HG02759 (cell line): ENCODE results near the gene TNNI2.
"Not testable (repeated sequence)": the region's sequence is repeated elsewhere in the genome, so short reads cannot be mapped to it uniquely, and the experiment has no call there.

Experiments used
- ATAC-seq: cut with Tn5 transposase; IDR thresholded peaks from one replicate; pipeline ENCODE4 v1.9.1; 2021; ENCODE audit warnings: mild to moderate bottlenecking, moderate library complexity; ENCODE audit not compliant: unreplicated experiment

Gene TNNI2

DNA sequence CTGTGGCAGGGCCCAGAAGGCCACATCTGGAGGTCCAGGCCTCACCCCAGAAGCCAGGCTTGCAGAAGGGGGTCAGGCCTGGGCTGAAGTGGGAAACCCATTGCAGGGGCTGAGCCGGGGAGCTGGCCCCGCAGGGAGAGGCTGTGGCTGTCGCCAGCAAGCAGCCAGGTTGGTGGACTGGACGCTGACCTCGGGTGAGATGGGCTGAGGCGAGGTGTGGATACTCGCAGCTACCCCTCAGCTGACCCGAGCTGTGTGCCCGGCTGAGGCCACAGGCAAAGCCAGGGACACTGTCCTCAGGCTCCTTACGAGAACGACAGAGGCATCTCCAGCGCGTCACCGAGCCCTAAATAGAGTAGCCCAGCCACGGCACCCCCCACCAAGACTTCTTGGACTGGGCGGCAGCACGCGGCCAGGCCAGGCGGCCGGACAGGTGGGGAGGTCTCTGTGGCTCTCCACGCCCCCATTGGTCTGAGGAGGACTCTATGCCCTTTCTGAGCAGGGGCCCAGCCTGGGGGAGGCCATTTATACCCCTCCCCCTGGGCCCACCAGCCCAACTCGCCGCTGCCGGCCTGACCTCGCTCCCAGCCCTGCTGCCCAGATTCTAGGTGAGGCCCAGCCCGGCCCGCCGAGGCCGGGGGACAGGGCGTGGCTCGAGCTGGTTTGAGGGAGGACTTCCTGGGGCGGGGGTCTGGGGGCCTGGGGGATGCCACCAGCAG lies at the start of gene TNNI2:
Gene TNNI2 (plus strand): TSS at position 556 of the 719 bp plus-strand sequence. CDS start 716 bp downstream, outside the sequence.
- ATAC-seq: no peak

DNA sequence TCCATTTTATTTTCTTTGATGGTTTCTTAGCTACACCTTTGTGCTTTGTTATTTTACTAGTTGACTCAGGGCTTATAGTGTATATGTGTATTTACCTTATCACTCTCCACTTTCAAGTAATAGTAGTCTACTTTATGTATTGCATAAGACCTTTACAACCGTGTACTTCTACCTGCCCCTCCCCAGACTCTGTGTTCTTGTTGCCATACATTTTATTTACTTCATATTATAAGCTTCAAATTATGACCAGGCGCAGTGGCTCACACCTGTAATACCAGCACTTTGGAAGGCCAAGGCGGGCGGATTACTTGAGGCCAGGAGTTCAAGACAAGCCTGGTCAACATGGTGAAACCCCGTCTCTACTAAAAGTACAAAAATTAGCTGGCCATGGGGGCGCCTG lies 46.9 kb upstream of the TNNI2 start:
- no peak for ATAC-seq

DNA sequence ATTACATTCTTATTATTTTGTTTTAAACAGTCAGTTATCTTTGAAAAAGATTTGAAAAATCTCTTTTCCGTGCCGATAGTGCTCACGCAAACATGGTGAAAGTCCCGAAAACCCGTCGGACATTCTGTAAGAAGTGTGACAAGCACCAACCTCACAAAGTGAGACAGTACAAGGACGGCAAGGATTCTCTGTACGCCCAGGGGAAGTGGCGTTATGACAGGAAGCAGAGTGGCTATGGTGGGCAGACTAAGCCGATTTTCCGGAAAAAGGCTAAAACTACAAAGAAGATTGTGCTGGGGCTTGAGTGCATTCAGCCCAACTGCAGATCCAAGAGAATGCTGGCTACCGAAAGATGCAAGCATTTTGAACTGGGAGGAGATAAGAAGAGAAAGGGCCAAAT lies 46.3 kb upstream of the TNNI2 start:
- ATAC-seq: no peak

DNA sequence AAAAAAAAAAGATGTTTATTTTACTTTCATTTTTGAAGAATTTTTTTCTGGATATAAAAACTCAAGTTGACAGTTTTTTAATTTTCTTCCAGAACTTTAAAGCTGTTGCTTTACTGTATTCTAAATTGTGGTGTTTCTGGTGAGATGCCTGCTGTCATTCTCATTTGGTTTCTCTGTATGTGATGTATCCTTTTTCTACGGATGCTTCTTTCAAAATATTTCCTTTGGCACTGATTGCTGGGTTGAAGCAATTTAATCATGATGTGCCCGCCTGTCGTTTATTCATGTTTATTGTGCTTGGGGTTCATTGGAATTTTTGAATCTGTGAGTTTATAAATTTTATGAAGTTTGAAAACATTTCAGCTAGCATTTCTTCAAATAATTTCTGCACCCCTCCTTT lies 45.7 kb upstream of the TNNI2 start:
- no peak for ATAC-seq

DNA sequence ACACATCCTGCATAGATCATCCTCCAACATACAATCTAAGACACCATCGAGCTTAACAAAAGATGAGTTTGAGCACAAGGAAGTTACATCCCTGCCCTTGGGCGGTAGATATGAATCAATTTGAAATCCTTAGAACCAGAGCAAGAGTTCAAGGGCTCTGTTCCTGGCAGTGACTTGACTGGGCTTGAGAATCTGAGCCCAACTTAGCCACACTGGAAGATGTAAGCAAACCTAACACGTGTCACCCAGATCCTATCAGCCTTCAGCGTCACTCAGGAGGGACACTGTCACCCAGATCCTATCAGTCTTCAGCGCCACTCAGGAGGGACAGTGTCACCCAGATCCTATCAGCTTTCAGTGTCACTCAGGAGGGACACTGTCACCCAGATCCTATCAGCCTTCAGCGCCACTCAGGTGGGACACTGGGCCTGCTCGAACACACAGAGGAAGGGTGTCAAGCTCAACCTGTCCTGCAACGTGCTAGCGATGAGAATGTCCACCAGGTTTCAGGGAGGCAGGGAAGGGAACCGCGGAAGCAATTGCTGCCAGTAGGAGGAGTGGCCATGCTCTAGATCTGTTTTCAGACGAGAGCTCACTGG lies 42.3 kb upstream of the TNNI2 start:
- no peak for ATAC-seq

DNA sequence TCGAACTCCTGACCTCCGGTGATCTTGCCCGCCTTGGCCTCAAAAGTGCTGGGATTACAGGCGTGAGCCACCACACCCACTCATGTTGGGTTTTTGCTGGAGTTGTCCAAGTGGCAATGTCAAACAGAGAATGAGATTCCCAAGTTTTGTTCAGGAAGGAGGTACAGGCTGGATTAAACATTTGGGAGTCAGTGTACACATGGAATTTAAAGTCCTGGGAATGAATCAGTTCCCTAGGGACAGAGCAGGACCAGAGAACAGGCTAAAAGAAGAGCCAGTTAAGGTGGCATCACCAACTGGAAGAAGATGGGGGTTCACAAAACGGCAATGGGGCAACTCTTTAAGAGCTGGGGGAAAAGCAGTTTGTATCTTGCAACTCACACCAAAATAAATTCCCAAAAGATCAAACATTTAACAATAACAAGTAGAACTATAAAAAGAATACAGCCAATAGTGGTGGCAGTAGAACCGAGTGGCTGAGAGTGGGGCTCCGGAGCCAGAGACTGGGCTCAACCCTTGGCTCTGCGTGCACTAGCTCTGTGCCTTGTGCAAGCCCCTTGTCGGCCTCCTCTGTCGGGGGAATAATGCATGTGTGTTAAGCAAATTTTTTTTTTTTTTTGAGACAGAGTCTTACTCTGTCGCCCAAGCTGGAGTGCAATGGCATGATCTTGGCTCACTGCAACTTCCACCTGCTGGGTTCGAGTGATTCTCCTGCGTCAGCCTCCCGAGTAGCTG lies 41.2 kb upstream of the TNNI2 start:
- no peak for ATAC-seq

DNA sequence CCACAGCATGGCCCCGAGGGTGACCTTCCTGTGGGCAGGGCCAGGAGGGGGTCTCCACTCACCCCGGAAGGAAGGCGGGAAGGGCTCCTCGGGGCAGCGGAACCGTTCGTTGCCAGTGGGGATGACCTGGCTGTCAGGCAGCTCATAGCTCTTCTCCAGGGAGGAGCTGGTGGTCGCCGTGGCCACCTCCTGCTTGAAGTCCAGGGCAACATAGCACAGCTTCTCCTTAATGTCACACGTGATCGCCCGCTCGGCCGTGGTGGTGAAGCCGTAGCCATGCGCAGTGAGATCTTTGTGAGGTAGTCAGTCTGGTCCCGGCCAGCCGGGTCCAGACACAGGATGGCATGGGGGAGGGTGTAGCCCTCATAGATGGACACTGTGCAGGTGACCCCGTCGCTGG lies 35.5 kb upstream of the TNNI2 start:
- no peak for ATAC-seq

DNA sequence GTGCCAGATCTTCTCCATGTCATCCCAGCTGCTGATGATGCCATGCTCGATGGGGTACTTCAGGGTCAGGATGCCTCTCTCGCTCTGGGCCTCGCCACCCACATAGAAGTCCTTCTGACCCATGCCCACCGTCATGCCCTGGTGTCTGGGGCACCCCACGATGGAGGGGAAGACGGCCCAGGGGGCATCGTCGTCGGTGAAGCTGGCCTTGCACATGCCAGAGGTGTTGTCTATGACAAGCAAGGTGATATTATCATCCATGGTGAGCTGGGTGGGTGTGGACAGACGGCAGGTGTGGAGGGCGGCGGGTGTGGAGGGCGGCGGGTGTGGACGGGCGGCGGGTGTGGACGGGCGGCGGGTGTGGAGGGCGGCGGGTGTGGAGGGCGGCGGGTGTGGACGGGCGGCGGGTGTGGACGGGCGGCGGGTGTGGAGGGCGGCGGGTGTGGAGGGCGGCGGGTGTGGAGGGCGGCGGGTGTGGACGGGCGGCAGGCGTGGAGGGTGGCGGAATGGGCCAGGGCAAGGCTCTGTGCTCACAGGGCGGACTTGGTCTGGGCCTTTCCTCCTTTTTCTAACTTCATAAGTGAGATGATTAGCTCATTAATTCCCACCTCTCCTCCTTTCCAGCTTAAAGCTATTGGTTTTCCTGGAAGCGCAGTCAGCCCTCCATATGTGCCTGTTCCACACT lies 34.8 kb upstream of the TNNI2 start:
- not testable (repeated sequence) for ATAC-seq

DNA sequence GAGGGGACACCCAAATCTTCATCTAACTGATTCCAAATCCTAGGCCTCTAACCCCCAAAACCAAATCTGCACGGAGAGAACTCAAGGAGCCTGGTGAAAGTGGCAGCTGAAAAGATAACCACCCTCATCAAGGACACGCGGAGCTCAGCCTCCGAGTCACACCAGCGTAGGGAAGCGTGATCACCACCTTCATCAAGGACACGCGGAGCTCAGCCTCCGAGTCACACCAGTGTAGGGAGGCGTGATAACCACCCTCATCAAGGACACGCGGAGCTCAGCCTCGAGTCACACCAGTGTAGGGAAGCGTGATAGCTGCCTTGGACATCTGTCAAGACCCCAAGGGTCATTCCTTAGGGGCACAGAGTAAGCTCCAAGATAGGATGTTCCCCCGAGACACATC lies 33.3 kb upstream of the TNNI2 start:
- ATAC-seq: no peak

DNA sequence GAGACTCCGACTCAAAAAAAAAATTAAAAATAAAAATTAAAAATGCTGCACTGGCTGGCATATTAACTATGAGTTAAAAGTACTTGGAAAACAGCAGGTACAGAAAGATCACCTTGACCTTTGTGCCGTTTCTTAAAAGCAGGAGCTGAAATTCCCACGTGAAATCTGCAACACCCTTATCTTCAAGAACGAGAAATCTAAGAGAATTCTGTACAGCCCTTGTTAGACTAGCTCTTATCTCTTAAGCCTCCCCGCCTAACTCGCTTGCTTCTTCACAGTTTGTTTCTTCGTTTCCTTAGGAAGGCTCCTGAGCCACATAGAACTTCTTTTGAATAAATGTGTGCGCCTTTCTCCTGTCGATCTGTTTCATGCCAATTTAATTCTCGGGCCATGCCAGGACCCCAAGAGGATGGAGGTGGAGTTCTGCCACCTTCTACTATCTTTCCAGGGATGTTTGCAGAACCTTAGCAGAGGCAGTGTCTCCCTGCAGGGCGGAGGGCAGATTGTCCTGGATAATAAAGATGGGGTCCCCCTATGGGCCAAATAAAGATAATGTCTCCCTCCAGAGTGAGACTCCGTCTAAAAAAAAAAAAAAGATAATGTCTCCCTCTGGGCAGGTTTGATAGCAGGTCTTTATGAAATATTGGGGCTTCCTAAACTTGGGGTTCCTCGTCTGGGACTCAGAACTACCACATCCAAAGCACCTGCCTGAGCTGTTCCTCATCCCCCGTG lies 31.4 kb upstream of the TNNI2 start:
- ATAC-seq: no peak

DNA sequence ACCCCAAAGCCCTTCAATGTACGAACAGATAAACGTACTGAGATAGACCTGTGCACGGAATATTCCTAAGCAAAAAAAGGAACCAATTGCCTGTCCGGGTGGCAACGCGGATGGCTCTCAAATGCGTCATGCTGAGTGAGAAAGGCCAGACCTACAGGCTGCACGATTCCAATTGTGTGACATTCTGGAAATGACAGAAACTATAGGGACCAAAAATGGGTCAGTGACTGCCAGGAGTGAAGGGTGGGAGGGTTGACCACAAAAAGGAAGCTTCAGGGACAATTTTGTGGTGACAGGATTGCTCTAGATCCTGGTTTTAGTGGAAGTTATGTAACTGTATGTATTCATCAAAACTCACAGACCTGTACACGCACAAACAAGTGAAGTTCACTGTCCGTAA lies 28.0 kb upstream of the TNNI2 start:
- ATAC-seq: no peak

DNA sequence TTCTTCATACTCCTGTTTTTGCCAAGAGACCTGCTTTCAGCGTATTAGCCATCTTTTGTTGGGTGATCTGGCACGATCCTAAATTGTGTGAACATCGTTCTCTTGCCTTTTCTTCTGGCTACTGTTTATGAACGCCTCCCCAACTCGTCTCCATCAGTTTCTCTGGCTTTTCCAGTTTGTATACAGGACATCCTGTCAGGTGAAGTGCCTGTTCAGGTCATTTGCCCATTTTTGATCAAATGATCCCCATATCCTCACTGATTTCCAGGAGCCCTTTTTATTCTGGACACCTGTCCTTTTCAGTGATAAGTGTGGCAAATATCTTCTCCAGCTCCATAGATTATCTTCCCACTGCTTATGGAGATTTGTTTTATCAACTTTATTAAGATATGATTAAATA lies 26.5 kb upstream of the TNNI2 start:
- ATAC-seq: no peak

DNA sequence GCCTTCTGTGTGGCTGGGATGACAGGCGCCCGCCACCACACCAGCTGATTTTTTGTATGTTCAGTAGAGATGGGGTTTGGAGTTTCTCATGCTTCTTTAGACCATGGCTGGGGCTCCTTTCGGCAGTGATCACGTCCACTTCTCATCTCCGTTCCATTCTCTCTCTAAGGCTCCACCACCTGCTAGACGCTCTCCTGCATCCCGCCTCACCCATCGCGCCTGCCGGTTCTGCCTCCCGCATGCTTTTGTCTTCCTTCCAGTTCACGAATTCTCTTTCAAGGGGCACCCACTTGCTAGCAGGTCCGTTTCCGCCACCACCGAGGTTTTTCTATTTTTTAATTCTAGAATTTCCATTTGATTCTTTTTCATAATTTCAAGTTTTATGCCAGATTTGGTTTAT lies 26.0 kb upstream of the TNNI2 start:
- no peak for ATAC-seq

DNA sequence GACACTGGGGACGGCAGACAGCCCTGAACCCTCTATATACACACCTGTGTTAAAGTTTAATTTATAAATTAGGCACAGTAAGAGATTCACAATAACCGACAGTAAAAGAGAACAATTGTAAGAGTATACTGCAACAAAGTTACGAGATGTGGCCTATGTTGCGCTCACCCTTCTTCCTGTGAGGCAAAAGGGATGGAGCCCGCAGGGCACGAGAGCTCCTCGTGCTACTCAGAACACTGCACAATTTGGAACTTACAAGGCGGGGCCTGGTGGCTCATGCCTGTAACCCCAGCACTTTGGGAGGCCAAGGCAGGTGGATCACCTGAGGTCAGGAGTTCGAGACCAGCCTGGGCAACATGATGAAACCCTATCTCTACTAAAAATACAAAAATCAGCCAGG lies 25.4 kb upstream of the TNNI2 start:
- ATAC-seq: not testable (repeated sequence)

DNA sequence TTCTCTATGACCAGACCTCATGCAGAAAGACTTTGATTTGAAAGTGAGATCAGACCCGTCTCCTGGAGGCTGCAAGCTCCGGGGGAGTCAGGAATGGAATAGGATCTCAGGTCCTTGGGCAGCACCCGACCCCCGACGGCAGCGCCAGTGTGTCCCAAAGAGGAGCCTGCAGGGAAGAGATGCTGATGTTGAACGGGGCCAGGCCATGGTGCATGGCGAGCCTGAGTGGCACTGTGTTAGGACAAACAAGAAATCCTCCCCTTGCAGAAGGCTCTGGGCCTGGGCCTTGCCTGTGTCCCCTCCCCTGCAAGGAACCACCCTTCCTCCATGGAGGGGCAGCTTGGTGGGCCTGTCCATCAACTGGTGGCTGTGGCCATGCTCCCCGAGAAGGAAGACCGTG lies 24.1 kb upstream of the TNNI2 start:
- ATAC-seq: no peak

DNA sequence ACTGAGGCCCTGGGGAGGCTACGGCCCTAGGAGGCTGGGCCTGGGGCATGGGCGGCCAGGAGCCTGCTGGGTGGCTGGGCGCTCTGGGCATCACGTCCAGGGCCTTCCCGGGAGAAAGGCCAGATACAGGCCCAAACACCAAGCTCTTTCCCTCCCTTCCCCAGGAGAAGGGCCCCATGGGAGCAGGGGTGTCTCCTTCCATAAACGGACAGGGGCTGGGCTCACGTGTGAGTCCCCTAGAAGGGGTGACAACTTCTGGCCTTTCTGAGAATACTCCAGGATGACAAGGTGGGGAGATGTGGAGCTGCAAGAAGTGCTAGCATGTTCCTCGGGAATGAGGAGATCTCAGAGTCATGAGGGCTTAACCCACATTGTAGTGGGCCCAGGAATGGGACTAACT lies 23.5 kb upstream of the TNNI2 start:
- no peak for ATAC-seq

DNA sequence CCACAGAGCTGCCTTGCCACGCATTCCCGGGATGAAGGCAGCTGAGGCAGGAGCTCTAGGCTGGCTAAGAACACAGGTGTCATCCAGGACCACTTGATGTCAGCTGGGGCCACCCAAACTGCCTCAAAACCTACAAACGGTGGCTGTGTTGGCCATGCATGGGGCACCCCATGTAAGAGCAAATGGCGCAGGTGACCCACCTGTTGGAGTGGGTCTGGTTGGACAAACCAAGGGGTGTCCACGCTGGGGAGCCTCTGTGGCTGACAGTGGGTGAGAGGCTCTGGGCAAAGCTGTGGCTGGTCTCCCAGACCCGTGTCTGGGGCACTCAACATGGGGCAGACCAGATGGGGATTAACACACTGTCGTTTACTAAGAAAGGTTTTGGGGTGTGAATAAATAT lies 23.0 kb upstream of the TNNI2 start:
- no peak for ATAC-seq

DNA sequence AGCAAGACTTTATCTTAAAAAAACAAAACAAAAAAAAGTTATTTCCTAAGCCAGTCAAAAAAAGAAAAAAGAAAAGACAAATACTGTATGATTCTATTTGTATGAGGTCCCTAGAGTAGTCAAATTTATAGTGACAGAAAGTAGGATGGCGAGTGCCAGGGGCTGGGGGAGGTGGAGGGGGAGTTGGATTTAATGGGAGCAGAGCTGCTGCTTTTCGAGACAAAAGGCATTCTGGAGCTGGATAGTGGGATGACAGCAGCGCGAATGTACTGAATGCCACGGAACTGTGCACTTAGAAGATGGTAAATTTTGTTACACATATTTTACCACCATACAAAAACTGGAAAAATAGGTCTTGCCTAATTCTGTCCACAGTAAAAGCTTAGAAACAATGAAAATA lies 21.8 kb upstream of the TNNI2 start:
- ATAC-seq: no peak

DNA sequence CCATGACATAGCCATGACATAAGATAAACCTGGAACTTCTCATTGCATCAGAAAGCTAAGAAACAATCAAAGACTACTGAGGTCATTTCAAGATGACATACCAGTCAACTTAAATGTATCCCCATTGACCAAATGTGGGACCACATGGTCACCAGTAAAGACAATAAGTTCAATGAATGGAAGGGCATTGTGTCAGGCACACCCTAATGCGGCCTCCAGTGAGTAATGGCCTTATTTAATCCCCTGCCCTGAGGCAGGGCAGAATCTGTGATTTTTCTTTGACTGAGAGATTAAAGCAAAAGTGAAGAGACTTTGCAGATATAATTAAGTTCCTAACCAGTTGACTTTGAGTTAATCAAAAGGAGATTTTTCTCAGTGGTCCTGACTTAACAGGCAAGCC lies 21.3 kb upstream of the TNNI2 start:
- ATAC-seq: no peak

DNA sequence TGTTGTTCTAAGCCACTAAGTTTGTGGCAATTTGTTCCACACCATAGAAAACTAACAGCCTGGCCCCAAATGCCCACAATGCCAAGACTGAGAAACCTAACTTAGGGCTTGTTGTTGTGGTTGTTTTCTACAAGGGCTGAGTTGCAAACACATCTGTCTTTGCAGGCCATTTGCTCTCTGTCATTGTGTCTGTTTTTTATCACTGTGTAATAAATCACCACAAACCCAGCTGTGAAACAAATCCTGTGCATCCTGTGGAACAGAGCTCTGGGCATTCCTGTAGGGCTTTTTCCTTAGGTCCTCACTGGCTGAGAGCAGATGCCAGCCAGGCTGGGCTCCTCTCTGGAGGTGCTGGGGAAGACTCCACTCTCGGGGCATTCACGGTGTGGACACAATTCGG lies 19.7 kb upstream of the TNNI2 start:
- ATAC-seq: no peak
